SK-N-SH (cell line): Measurements from ENCODE around the gene SLC1A3. TPM values are rescaled to one million over a fixed set of nuclear protein-coding genes. Genes with fewer than 3 reads are reported as not detected.

Experiments used
- CTCF ChIA-PET: fragments of 300-600, 350-600 bp; formaldehyde crosslinking; extraction: SDS; loops from one replicate; lab custom pipeline; 2021; lab: Yijun Ruan, JAX
- POLR2A ChIA-PET: fragments of 350-600 bp; sonication (Branson Sonifier 250); formaldehyde crosslinking; extraction: SDS; loops from one replicate; lab custom pipeline; 2020; ENCODE audit warnings: antibody characterized with exemption, inconsistent platforms; lab: Yijun Ruan, JAX
- DNase-seq: peaks from one replicate; pipeline ENCODE4 v3.0.0; 2012
- H2AFZ ChIP-seq: fragments of 200-600 bp; sonication (generic); 2 replicates; pipeline ENCODE4 v1.8.1; 2016; ENCODE audit warnings: antibody characterized with exemption, mild to moderate bottlenecking, low read depth
- H3F3A ChIP-seq: fragments of 200-600 bp; sonication (generic); replicated peaks from 2 replicates; pipeline ENCODE3; 2016; ENCODE audit warnings: antibody characterized with exemption, mild to moderate bottlenecking; ENCODE audit not compliant: insufficient read depth
- H3K27ac ChIP-seq, 2 experiments: fragments of 200-500 bp in 1 of 2; fragments of 200-600 bp in 1 of 2; sonication (Bioruptor generic) in 1 of 2; sonication (generic), shearing (Covaris generic) in 1 of 2; 2 replicates each; pipeline versions ENCODE4 v1.5.1 to v1.6.1; 2014 to 2016; ENCODE audit warnings: low read depth in 2 of 2, inconsistent platforms in 1 of 2, low read length in 1 of 2, mild to moderate bottlenecking in 1 of 2, mixed read lengths in 1 of 2
- H3K27me3 ChIP-seq: fragments of 200-600 bp; sonication (generic), shearing (Covaris generic); 2 replicates; pipeline ENCODE4 v1.6.1; 2016; ENCODE audit warnings: mixed run types; ENCODE audit not compliant: insufficient read depth
- H3K36me3 ChIP-seq, 2 experiments: fragments of 200-500 bp in 1 of 2; fragments of 200-600 bp in 1 of 2; sonication (Bioruptor generic) in 1 of 2; sonication (generic) in 1 of 2; replicated peaks in 1 of 2; 2 replicates each; pipeline versions ENCODE3 to v1.5.1; 2014 to 2016; ENCODE audit warnings: low read length in 1 of 2, mild to moderate bottlenecking in 1 of 2; ENCODE audit not compliant: insufficient read depth in 2 of 2, control insufficient read depth in 1 of 2
- H3K4me1 ChIP-seq, 2 experiments: fragments of 200-500 bp in 1 of 2; fragments of 200-600 bp in 1 of 2; sonication (Bioruptor generic) in 1 of 2; sonication (generic), shearing (Covaris generic) in 1 of 2; 2 replicates each; pipeline versions ENCODE4 v1.5.1 to v1.6.1; 2014 to 2016; ENCODE audit warnings: low read depth in 1 of 2, low read length in 1 of 2, mixed run types in 1 of 2; ENCODE audit not compliant: insufficient read depth in 2 of 2, control insufficient read depth in 1 of 2
- H3K4me2 ChIP-seq: fragments of 200-600 bp; sonication (generic), shearing (Covaris generic); 2 replicates; pipeline ENCODE4 v1.6.1; 2017; ENCODE audit warnings: mixed run types
- H3K4me3 ChIP-seq, 2 experiments: fragments of 200-500 bp in 1 of 2; fragments of 200-600 bp in 1 of 2; sonication (Bioruptor generic) in 1 of 2; sonication (generic), shearing (Covaris generic) in 1 of 2; 2 replicates each; pipeline versions ENCODE4 v1.5.1 to v1.8.1; 2014 to 2016; ENCODE audit warnings: low read depth in 2 of 2, inconsistent platforms in 1 of 2, low read length in 1 of 2, mild to moderate bottlenecking in 1 of 2, mixed read lengths in 1 of 2, moderate library complexity in 1 of 2
- H3K79me2 ChIP-seq: fragments of 200-600 bp; sonication (generic); 2 replicates; pipeline ENCODE4 v1.8.1; 2017; ENCODE audit warnings: mild to moderate bottlenecking; ENCODE audit not compliant: insufficient read depth
- H3K9ac ChIP-seq: fragments of 200-600 bp; sonication (generic); 2 replicates; pipeline ENCODE4 v1.6.1; 2017; ENCODE audit warnings: mixed run types
- H3K9me2 ChIP-seq: fragments of 200-600 bp; sonication (generic); 2 replicates; pipeline ENCODE4 v1.6.1; 2017; ENCODE audit warnings: mixed run types
- H3K9me3 ChIP-seq: fragments of 200-600 bp; sonication (generic); 2 replicates; pipeline ENCODE4 v1.6.1; 2017; ENCODE audit warnings: mixed run types, mild to moderate bottlenecking, moderate library complexity
- H4K20me1 ChIP-seq: fragments of 200-600 bp; sonication (generic); 2 replicates; pipeline ENCODE4 v1.6.1; 2017; ENCODE audit warnings: mild to moderate bottlenecking, mixed run types; ENCODE audit not compliant: insufficient read depth
- EZH2phosphoT487 ChIP-seq: fragments of 200-600 bp; sonication (generic); IDR thresholded peaks from 2 replicates; pipeline ENCODE4 v1.6.1; 2017; ENCODE audit warnings: low read depth, mixed run types, mild to moderate bottlenecking, antibody characterized with exemption, moderate library complexity, borderline replicate concordance
- FOXM1 ChIP-seq: IDR thresholded peaks from 2 replicates; pipeline ENCODE4 v1.4.0; 2012; ENCODE audit warnings: low read depth, mild to moderate bottlenecking
- IRF3 ChIP-seq: fragments of 150-350 bp; IDR thresholded peaks from 2 replicates; pipeline ENCODE4 v1.6.1; 2016; ENCODE audit warnings: mild to moderate bottlenecking, low read depth, low read length
- MEF2A ChIP-seq: IDR thresholded peaks from 2 replicates; pipeline ENCODE4 v1.4.0; 2012; ENCODE audit warnings: low read depth, borderline replicate concordance
- PBX3 ChIP-seq: IDR thresholded peaks from 2 replicates; pipeline ENCODE4; 2012
- RAD21 ChIP-seq: IDR thresholded peaks from 2 replicates; pipeline ENCODE4 v1.6.1; 2012; ENCODE audit warnings: mild to moderate bottlenecking, low read length
- RCOR1 ChIP-seq: fragments of 150-350 bp; IDR thresholded peaks from 2 replicates; pipeline ENCODE4 v1.6.1; 2017; ENCODE audit warnings: antibody characterized with exemption, low read length
- RFX5 ChIP-seq: IDR thresholded peaks from 2 replicates; pipeline ENCODE4 v1.6.1; 2012; ENCODE audit warnings: mild to moderate bottlenecking, improper control_type of control experiment, low read length
- RXRA ChIP-seq: IDR thresholded peaks from 2 replicates; pipeline ENCODE4 v1.4.0; 2012; ENCODE audit warnings: low read depth, mild to moderate bottlenecking, borderline replicate concordance
- SIN3A ChIP-seq: IDR thresholded peaks from 2 replicates; pipeline ENCODE4 v1.6.1; 2012; ENCODE audit warnings: low read depth, mild to moderate bottlenecking, low read length, moderate library complexity, borderline replicate concordance
- SMC3 ChIP-seq: IDR thresholded peaks from 2 replicates; pipeline ENCODE4 v1.6.1; 2012; ENCODE audit warnings: low read depth, low read length, improper control_type of control experiment
- TCF12 ChIP-seq: IDR thresholded peaks from 2 replicates; pipeline ENCODE4 v1.4.0; 2012
- TEAD4 ChIP-seq: IDR thresholded peaks from 2 replicates; pipeline ENCODE4 v1.4.0; 2012; ENCODE audit warnings: mild to moderate bottlenecking, borderline replicate concordance; ENCODE audit not compliant: insufficient read depth
- YY1 ChIP-seq: IDR thresholded peaks from 2 replicates; pipeline ENCODE4 v1.4.0; 2012; ENCODE audit warnings: low read depth, mild to moderate bottlenecking
- WGBS: methylation state at CpG from one replicate; pipeline ENCODE4 v1.1.6; 2017; ENCODE audit warnings: low lambda C conversion rate; 5-methylcytosine and 5-hydroxymethylcytosine counted together
- polyA plus RNA-seq, 3 experiments: library from polyadenylated mRNA; depleted of rRNA; stranded (reverse); fragments of >200 nt; gene quantifications; 2 replicates each; pipeline ENCODE4 v1.2.3, GENCODE V29; 2012

The SLC1A3 gene
- polyA plus RNA-seq, 1 of the 3 experiments (the other 2 are of a cell fraction), result not detected

GRCh38 chr5:36602704-36603321 is 3.6 kb upstream of the SLC1A3 start:
- Histone ChIP-seq H4K20me1 (no peaks in the 10 kb centered on the region), H3K27me3 (peaks cover 39% of the 10 kb centered on the region), H3K4me1 (no peaks in the 10 kb centered on the region; a peak in 1 of 4 replicates), H3F3A (no peaks in the 10 kb centered on the region), H2AFZ (no peak overlapping the region), H3K9ac (no peak overlapping the region), H3K9me2 (no peaks in the 10 kb centered on the region), H3K9me3 (no peaks in the 10 kb centered on the region), H3K4me3 (no peak overlapping the region), H3K79me2 (no peaks in the 10 kb centered on the region), H3K36me3 (no peaks in the 10 kb centered on the region), H3K27ac (no peak overlapping the region), H3K4me2 (no peak overlapping the region)
- WGBS, result 0% methylated on average over 5 of the region's 5 CpGs
- ChIA-PET POLR2A (no interaction called here), CTCF (no interaction called here)
- no peak for DNase-seq
- TF ChIP-seq SIN3A, result no peak
- TF ChIP-seq TEAD4, result no peak
- TF ChIP-seq FOXM1, result no peak
- no peak for TF ChIP-seq RCOR1
- TF ChIP-seq RAD21, result peak; percentile 19; the same call in 1 of the 2 replicates
- TF ChIP-seq TCF12, result no peak
- TF ChIP-seq PBX3, result no peak
- no peak for TF ChIP-seq MEF2A

- Histone ChIP-seq H4K20me1 (no peaks in the 10 kb centered on the region), H3K9me3 (no peaks in the 10 kb centered on the region), H3K27ac (no peak overlapping the region), H3K9me2 (no peaks in the 10 kb centered on the region), H3K4me2 (no peak overlapping the region), H2AFZ (no peak overlapping the region), H3F3A (no peaks in the 10 kb centered on the region), H3K4me1 (no peaks in the 10 kb centered on the region; a peak in 1 of 4 replicates), H3K4me3 (no peak overlapping the region), H3K9ac (no peak overlapping the region), H3K36me3 (no peaks in the 10 kb centered on the region), H3K79me2 (no peaks in the 10 kb centered on the region), H3K27me3 (peaks cover 47% of the 10 kb centered on the region)
- CTCF ChIA-PET, result interaction anchor here (0.6 kb wide), 1 partner anchor 101 kb away, joined by 4 read pairs; no protein-coding TSS in a partner anchor
- TF ChIP-seq RFX5 (no peak), RAD21 (no peak), YY1 (no peak), RXRA (no peak)
- POLR2A ChIA-PET, result no interaction called here
- no peak for DNase-seq
These were observed 1.2 kb upstream of the SLC1A3 start for GRCh38 chr5:36605241-36605640.

GRCh38 chr5:36606036-36606427 is 374 bp upstream of the SLC1A3 start:
- no peak for DNase-seq
- H3K4me1 ChIP-seq, result no peaks in the 10 kb centered on the region; a peak in 1 of 4 replicates
- no peaks in the 10 kb centered on the region for H3K79me2 ChIP-seq
- ChIA-PET POLR2A (no interaction called here), CTCF (interaction anchor here (0.6 kb wide), 1 partner anchor 102 kb away, joined by 4 read pairs; no protein-coding TSS in a partner anchor)
- no peaks in the 10 kb centered on the region for H3K36me3 ChIP-seq
- H3F3A ChIP-seq, result no peaks in the 10 kb centered on the region
- peak overlapping the region; percentile 73 for H2AFZ ChIP-seq
- H3K9me3 ChIP-seq, result no peaks in the 10 kb centered on the region
- H3K27me3 ChIP-seq, result peaks cover 47% of the 10 kb centered on the region
- no peak overlapping the region for H3K27ac ChIP-seq
- H4K20me1 ChIP-seq, result no peaks in the 10 kb centered on the region
- no peak for TF ChIP-seq IRF3
- no peak for TF ChIP-seq SMC3
- TF ChIP-seq EZH2phosphoT487, result peak; percentile 22; the same call in 1 of the 2 replicates
- no peak for TF ChIP-seq RCOR1
- TF ChIP-seq, all 33 proteins: peak for 1
- WGBS, result 8% methylated on average over 11 of the region's 11 CpGs
- no peaks in the 10 kb centered on the region for H3K9me2 ChIP-seq
- no peak overlapping the region for H3K9ac ChIP-seq
- peak overlapping the region; percentile 86 for H3K4me2 ChIP-seq
- peak overlapping the region; percentile 35 to 63; a peak in 3 of 4 replicates for H3K4me3 ChIP-seq
